Neural cell (in vitro differentiated cells): ENCODE measurements around the gene KRT86. TPM values are rescaled to one million over a fixed set of nuclear protein-coding genes. Genes with fewer than 3 reads are reported as not detected.

Source experiments
- H2AFZ ChIP-seq: fragments of 200-600, 300-800 bp; sonication (generic), shearing (Covaris generic); 2 replicates; pipeline ENCODE4 v1.6.0; 2014; ENCODE audit warnings: low read depth, mild to moderate bottlenecking, antibody characterized with exemption, low read length, moderate library complexity
- H3F3A ChIP-seq: fragments of 200-600 bp; shearing (Covaris generic); 2 replicates; pipeline ENCODE4 v1.6.1; 2016; ENCODE audit warnings: mild to moderate bottlenecking, moderate library complexity, mixed read lengths, antibody characterized with exemption, low read length; ENCODE audit not compliant: insufficient read depth, poor library complexity, severe bottlenecking
- H3K27ac ChIP-seq: fragments of 200-600, 300-800 bp; sonication (generic), shearing (Covaris generic); 2 replicates; pipeline ENCODE4 v1.5.1; 2014; ENCODE audit warnings: mild to moderate bottlenecking, low read length, moderate library complexity
- H3K27me3 ChIP-seq: fragments of 300-800, 200-600 bp; sonication (generic), shearing (Covaris generic); 2 replicates; pipeline ENCODE4 v1.6.0; 2014; ENCODE audit warnings: mild to moderate bottlenecking, low read depth, low read length, moderate library complexity; ENCODE audit not compliant: insufficient read depth
- H3K36me3 ChIP-seq: fragments of 300-800, 200-600 bp; sonication (generic), shearing (Covaris generic); 2 replicates; pipeline ENCODE4 v1.5.1; 2014; ENCODE audit warnings: mild to moderate bottlenecking, antibody characterized with exemption, low read length, moderate library complexity; ENCODE audit not compliant: insufficient read depth
- H3K4me2 ChIP-seq: fragments of 300-800, 200-600 bp; sonication (generic), shearing (Covaris generic); 2 replicates; pipeline ENCODE4 v1.6.0; 2014; ENCODE audit warnings: mild to moderate bottlenecking, low read length
- H3K4me3 ChIP-seq: fragments of 300-800, 200-600 bp; sonication (generic), shearing (Covaris generic); 2 replicates; pipeline ENCODE4 v1.5.1; 2014; ENCODE audit warnings: mild to moderate bottlenecking, low read length, moderate library complexity
- H3K79me2 ChIP-seq: fragments of 200-600 bp; shearing (Covaris generic); replicated peaks from 2 replicates; pipeline ENCODE4 v1.6.0; 2014; ENCODE audit warnings: mild to moderate bottlenecking, low read length, moderate library complexity; ENCODE audit not compliant: insufficient read depth
- H3K9ac ChIP-seq: fragments of 300-800, 200-600 bp; sonication (generic), shearing (Covaris generic); 2 replicates; pipeline ENCODE4 v1.6.1; 2016; ENCODE audit warnings: mild to moderate bottlenecking, low read length, mixed read lengths
- H3K9me2 ChIP-seq: fragments of 200-600 bp; shearing (Covaris generic); 2 replicates; pipeline ENCODE4 v1.6.1; 2016; ENCODE audit warnings: mild to moderate bottlenecking, low read length, mixed read lengths; ENCODE audit not compliant: insufficient read depth
- H3K9me3 ChIP-seq: fragments of 200-600, 300-800 bp; sonication (generic), shearing (Covaris generic); 2 replicates; pipeline ENCODE4 v1.6.1; 2016; ENCODE audit warnings: mild to moderate bottlenecking, mixed run types, low read length, moderate library complexity, mixed read lengths
- H4K20me1 ChIP-seq: fragments of 200-600 bp; shearing (Covaris generic); 2 replicates; pipeline ENCODE4 v1.6.1; 2016; ENCODE audit warnings: mild to moderate bottlenecking, mixed run types; ENCODE audit not compliant: insufficient read depth
- EP300 ChIP-seq: fragments of 450-650 bp; conservative IDR thresholded peaks from 2 replicates; pipeline ENCODE4 v1.6.1; 2014; ENCODE audit warnings: antibody characterized with exemption, mild to moderate bottlenecking, moderate library complexity; ENCODE audit not compliant: poor library complexity, severe bottlenecking
- EZH2 ChIP-seq: fragments of 200-600, 300-800 bp; shearing (Covaris generic), sonication (generic); IDR thresholded peaks from 2 replicates; pipeline ENCODE4 v1.6.1; 2014; ENCODE audit warnings: antibody characterized with exemption, low read length, borderline replicate concordance, mild to moderate bottlenecking; ENCODE audit not compliant: insufficient read depth, poor library complexity, severe bottlenecking
- MXI1 ChIP-seq: fragments of 450-650 bp; conservative IDR thresholded peaks from 2 replicates; pipeline ENCODE4 v1.6.1; 2014; ENCODE audit warnings: antibody characterized with exemption, mild to moderate bottlenecking; ENCODE audit not compliant: poor library complexity, severe bottlenecking
- POLR2AphosphoS5 ChIP-seq: IDR thresholded peaks from 2 replicates; pipeline ENCODE4 v1.6.1; 2012
- RAD21 ChIP-seq: fragments of 450-650 bp; conservative IDR thresholded peaks from 2 replicates; pipeline ENCODE4 v1.6.1; 2014; ENCODE audit warnings: antibody characterized with exemption, mild to moderate bottlenecking, moderate library complexity
- SMC3 ChIP-seq: fragments of 450-650 bp; conservative IDR thresholded peaks from 2 replicates; pipeline ENCODE4 v1.6.1; 2014; ENCODE audit warnings: antibody characterized with exemption, mild to moderate bottlenecking, moderate library complexity; ENCODE audit not compliant: poor library complexity
- TAF1 ChIP-seq: IDR thresholded peaks from 2 replicates; pipeline ENCODE4 v1.6.1; 2012; ENCODE audit warnings: low read depth
- polyA plus RNA-seq: library from polyadenylated mRNA; depleted of rRNA; stranded (reverse); fragments of >200 nt; gene quantifications from 2 replicates; pipeline ENCODE4 v1.2.3, GENCODE V29; 2014
- TF ChIP-seq, protein P1 (sequence below): fragments of 450-650 bp; IDR thresholded peaks from 2 replicates; pipeline ENCODE4 v1.5.1; 2014; ENCODE audit warnings: antibody characterized with exemption, mild to moderate bottlenecking, moderate library complexity; ENCODE audit not compliant: poor library complexity, severe bottlenecking
- TF ChIP-seq, protein P2 (sequence below): IDR thresholded peaks from 2 replicates; pipeline ENCODE4 v1.6.1; 2012; ENCODE audit warnings: borderline replicate concordance

The KRT86 gene
- polyA plus RNA-seq, 1 donor from 2014 or later, result not detected

DNA sequence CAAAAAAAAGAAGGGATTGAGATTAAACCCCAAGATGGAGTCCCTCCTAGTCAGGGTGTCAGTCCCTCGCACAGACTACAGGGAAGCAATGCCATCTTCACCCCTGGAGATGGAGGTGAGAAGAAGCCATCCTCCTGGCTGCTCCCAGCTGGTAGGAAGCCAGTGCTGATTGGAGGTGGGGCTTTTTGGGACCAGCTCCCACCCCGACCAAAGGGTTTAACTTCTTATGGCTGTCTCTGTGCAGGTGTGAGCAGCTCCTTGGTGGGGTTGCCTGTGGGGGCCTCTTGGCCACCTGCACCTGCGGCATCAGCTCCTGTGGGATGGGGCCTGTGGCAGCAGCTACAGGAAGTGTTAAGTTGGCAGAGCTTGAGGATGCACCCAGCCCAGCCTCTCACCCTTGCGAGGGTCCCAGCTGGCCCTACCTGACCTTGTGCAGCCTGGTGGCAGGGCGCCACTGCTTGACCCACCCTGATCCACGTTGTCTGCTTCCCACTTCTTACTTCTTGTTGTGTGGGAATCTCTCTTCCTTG, 3.8 kb upstream of the KRT86 start:
- no peak overlapping the region for H2AFZ ChIP-seq
- H3K9ac ChIP-seq, result no peak overlapping the region
- no peaks in the 10 kb centered on the region for H3K27me3 ChIP-seq
- H3K4me3 ChIP-seq, result no peak overlapping the region
- H3K27ac ChIP-seq, result no peak overlapping the region
- no peak overlapping the region for H3K4me2 ChIP-seq
- no peaks in the 10 kb centered on the region for H3K36me3 ChIP-seq
- H3F3A ChIP-seq, result no peaks in the 10 kb centered on the region
- no peaks in the 10 kb centered on the region for H3K9me3 ChIP-seq
- H4K20me1 ChIP-seq, result no peaks in the 10 kb centered on the region
- H3K79me2 ChIP-seq, result no peaks in the 10 kb centered on the region
- TF ChIP-seq RAD21, result no peak
- TF ChIP-seq, protein P1, sequence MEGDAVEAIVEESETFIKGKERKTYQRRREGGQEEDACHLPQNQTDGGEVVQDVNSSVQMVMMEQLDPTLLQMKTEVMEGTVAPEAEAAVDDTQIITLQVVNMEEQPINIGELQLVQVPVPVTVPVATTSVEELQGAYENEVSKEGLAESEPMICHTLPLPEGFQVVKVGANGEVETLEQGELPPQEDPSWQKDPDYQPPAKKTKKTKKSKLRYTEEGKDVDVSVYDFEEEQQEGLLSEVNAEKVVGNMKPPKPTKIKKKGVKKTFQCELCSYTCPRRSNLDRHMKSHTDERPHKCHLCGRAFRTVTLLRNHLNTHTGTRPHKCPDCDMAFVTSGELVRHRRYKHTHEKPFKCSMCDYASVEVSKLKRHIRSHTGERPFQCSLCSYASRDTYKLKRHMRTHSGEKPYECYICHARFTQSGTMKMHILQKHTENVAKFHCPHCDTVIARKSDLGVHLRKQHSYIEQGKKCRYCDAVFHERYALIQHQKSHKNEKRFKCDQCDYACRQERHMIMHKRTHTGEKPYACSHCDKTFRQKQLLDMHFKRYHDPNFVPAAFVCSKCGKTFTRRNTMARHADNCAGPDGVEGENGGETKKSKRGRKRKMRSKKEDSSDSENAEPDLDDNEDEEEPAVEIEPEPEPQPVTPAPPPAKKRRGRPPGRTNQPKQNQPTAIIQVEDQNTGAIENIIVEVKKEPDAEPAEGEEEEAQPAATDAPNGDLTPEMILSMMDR, result no peak
- H3K9me2 ChIP-seq, result no peaks in the 10 kb centered on the region

GRCh38 chr12:52271158-52271557, 3.3 kb upstream of the KRT86 start:
- Histone ChIP-seq H3K27me3 (no peaks in the 10 kb centered on the region), H3F3A (no peaks in the 10 kb centered on the region), H3K4me3 (no peak overlapping the region), H3K9ac (no peak overlapping the region), H3K36me3 (no peaks in the 10 kb centered on the region), H3K9me2 (no peaks in the 10 kb centered on the region), H3K27ac (no peak overlapping the region), H3K4me2 (no peak overlapping the region), H2AFZ (no peak overlapping the region), H4K20me1 (no peaks in the 10 kb centered on the region), H3K9me3 (no peaks in the 10 kb centered on the region), H3K79me2 (no peaks in the 10 kb centered on the region)
- TF ChIP-seq, protein P1, result no peak
- no peak for TF ChIP-seq SMC3
- no peak for TF ChIP-seq POLR2AphosphoS5
- TF ChIP-seq EP300, result no peak
- TF ChIP-seq, protein P2, sequence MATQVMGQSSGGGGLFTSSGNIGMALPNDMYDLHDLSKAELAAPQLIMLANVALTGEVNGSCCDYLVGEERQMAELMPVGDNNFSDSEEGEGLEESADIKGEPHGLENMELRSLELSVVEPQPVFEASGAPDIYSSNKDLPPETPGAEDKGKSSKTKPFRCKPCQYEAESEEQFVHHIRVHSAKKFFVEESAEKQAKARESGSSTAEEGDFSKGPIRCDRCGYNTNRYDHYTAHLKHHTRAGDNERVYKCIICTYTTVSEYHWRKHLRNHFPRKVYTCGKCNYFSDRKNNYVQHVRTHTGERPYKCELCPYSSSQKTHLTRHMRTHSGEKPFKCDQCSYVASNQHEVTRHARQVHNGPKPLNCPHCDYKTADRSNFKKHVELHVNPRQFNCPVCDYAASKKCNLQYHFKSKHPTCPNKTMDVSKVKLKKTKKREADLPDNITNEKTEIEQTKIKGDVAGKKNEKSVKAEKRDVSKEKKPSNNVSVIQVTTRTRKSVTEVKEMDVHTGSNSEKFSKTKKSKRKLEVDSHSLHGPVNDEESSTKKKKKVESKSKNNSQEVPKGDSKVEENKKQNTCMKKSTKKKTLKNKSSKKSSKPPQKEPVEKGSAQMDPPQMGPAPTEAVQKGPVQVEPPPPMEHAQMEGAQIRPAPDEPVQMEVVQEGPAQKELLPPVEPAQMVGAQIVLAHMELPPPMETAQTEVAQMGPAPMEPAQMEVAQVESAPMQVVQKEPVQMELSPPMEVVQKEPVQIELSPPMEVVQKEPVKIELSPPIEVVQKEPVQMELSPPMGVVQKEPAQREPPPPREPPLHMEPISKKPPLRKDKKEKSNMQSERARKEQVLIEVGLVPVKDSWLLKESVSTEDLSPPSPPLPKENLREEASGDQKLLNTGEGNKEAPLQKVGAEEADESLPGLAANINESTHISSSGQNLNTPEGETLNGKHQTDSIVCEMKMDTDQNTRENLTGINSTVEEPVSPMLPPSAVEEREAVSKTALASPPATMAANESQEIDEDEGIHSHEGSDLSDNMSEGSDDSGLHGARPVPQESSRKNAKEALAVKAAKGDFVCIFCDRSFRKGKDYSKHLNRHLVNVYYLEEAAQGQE, result no peak
- no peak for TF ChIP-seq TAF1
- TF ChIP-seq MXI1, result no peak
- TF ChIP-seq RAD21, result no peak
- TF ChIP-seq EZH2, result no peak
